ENCODE measurements around the gene RHOF. TPM values are rescaled to one million over a fixed set of nuclear protein-coding genes. Genes with fewer than 3 reads are reported as not detected.

The RHOF gene
- total RNA-seq, 1 donor from 2014 or later: 31.9 TPM

DNA sequence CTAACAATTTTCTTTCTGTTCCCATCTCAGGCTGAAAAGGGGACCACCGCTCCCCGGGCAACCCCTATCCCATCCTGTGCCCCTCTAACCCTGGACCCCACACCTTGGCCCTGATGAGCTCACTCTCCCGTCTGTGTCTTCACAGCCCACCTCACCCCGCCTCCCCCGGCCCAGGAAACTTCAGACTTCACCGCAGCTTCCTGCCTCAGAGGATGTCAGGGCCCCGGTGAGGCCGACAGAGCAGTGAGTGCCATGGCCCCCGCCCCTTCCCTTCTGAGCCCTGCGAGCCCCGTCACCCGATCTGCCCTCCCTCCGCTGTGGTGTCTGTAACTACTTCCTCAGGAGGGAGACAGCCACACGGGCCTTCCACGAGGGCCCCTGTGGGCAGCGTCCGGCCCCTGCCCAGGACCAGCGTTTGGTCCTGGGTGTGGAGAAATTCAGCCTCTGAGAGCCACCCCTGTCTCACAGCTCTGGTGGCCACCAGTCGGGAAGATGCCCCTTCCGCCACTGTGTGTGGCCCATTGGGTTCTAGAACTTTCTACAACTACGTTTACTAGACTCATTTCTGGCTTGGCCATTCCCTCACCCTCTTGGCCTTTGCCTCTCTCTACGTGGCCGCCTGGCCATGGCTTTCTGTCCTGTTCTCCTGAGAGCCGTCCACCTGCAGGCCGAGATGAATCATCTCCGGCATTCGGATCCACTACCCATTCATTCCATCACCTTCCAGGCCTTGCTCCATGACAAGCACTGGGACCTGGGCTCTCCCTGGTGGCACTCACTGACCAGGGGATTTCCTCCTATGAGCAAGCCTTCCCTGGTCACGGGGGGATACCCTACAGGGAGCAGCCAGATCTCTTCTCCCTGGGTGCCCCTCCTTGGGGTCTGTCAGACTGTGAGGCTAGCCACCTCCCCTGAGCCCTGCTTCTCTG, 3.4 kb downstream of the RHOF start:
- H3K27me3 Mint-ChIP-seq (ENCODE audit: low read depth, unreplicated experiment): no peaks in the 10 kb centered on the region
- H3K9ac ChIP-seq (ENCODE audit: low read length): no peak overlapping the region
- no peak overlapping the region for H2AFZ ChIP-seq (ENCODE audit: low read depth, low read length)
- no peak overlapping the region for H3K27ac Mint-ChIP-seq (ENCODE audit: unreplicated experiment)
- FAIRE-seq (no peak), DNase-seq (ENCODE audit: low read depth) (no peak)
- peaks cover 2% of the 10 kb centered on the region for H3K36me3 Mint-ChIP-seq (ENCODE audit: low read depth, unreplicated experiment)
- peaks cover 22% of the 10 kb centered on the region for H3K4me1 Mint-ChIP-seq (ENCODE audit: low read depth, unreplicated experiment)
- H3K27me3 ChIP-seq (ENCODE audit: insufficient read depth, low read length): no peaks in the 10 kb centered on the region
- no peak overlapping the region for H3K4me3 Mint-ChIP-seq (ENCODE audit: unreplicated experiment)
- no peak for TF ChIP-seq EZH2 (IDR thresholded peaks at IDR 0.05; ENCODE audit: insufficient read depth, low read length)
- TF ChIP-seq, protein P1, sequence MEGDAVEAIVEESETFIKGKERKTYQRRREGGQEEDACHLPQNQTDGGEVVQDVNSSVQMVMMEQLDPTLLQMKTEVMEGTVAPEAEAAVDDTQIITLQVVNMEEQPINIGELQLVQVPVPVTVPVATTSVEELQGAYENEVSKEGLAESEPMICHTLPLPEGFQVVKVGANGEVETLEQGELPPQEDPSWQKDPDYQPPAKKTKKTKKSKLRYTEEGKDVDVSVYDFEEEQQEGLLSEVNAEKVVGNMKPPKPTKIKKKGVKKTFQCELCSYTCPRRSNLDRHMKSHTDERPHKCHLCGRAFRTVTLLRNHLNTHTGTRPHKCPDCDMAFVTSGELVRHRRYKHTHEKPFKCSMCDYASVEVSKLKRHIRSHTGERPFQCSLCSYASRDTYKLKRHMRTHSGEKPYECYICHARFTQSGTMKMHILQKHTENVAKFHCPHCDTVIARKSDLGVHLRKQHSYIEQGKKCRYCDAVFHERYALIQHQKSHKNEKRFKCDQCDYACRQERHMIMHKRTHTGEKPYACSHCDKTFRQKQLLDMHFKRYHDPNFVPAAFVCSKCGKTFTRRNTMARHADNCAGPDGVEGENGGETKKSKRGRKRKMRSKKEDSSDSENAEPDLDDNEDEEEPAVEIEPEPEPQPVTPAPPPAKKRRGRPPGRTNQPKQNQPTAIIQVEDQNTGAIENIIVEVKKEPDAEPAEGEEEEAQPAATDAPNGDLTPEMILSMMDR (IDR thresholded peaks at IDR 0.05; ENCODE audit: insufficient read depth, low read depth, low read length): no peak
- peaks cover 15% of the 10 kb centered on the region for H4K20me1 ChIP-seq (ENCODE audit: insufficient read depth, low read length)
- peaks cover 35% of the 10 kb centered on the region for H3K4me1 ChIP-seq (ENCODE audit: insufficient read depth, low read length)
- H3K9me3 ChIP-seq (ENCODE audit: insufficient read depth, low read depth, low read length): no peaks in the 10 kb centered on the region
- H3K4me3 ChIP-seq (ENCODE audit: insufficient read depth, low read depth, low read length): no peak overlapping the region
- no peaks in the 10 kb centered on the region for H3K36me3 ChIP-seq (ENCODE audit: insufficient read depth, low read length)
- H3K79me2 ChIP-seq (ENCODE audit: insufficient read depth, low read length): peaks cover 2% of the 10 kb centered on the region
- H3K4me2 ChIP-seq (ENCODE audit: low read length): no peak overlapping the region
- no peak overlapping the region for H3K27ac ChIP-seq (ENCODE audit: low read depth, low read length)
- no peaks in the 10 kb centered on the region for H3K9me3 Mint-ChIP-seq (ENCODE audit: unreplicated experiment)

DNA sequence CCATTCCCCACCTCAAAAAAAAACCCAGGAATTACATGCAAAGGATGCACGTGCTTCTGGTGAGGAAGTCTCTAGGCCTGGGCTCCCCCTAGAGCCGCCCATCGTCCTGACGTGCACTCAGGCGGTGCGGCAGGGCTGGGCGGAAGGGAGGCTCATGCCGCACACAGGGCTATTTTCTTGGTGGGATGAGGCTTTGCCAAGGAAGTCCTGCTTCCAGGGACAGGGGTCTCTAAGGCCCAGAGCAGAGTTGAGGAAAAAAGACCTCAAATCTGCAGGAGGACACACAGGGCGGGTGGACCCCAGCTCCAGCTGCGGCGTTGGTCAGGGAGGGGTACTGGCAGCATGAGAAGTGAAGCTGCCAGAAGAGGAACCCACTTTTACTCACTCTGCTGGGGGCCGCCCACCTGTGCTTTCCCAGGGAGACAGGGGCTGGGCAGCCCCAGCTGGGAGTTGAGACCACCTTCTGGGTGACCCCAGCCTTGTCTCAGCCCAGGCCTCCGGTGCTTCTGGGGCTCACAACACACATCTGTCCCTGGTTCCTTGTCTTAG, 4.2 kb downstream of the RHOF start:
- Histone ChIP-seq H2AFZ (ENCODE audit: low read depth, low read length) (no peak overlapping the region), H3K9me3 (ENCODE audit: insufficient read depth, low read depth, low read length) (no peaks in the 10 kb centered on the region), H3K4me3 (ENCODE audit: insufficient read depth, low read depth, low read length) (no peak overlapping the region), H3K27ac (ENCODE audit: low read depth, low read length) (no peak overlapping the region), H3K79me2 (ENCODE audit: insufficient read depth, low read length) (no peaks in the 10 kb centered on the region), H3K36me3 (ENCODE audit: insufficient read depth, low read length) (no peaks in the 10 kb centered on the region), H3K27me3 (ENCODE audit: insufficient read depth, low read length) (no peaks in the 10 kb centered on the region), H3K4me1 (ENCODE audit: insufficient read depth, low read length) (peaks cover 35% of the 10 kb centered on the region), H3K9ac (ENCODE audit: low read length) (no peak overlapping the region), H3K4me2 (ENCODE audit: low read length) (no peak overlapping the region), H4K20me1 (ENCODE audit: insufficient read depth, low read length) (peaks cover 14% of the 10 kb centered on the region)
- FAIRE-seq (no peak), DNase-seq (ENCODE audit: low read depth) (no peak)
- Mint-ChIP-seq H3K4me1 (ENCODE audit: low read depth, unreplicated experiment) (peaks cover 22% of the 10 kb centered on the region), H3K9me3 (ENCODE audit: unreplicated experiment) (no peaks in the 10 kb centered on the region), H3K4me3 (ENCODE audit: unreplicated experiment) (no peak overlapping the region), H3K27ac (ENCODE audit: unreplicated experiment) (no peak overlapping the region), H3K27me3 (ENCODE audit: low read depth, unreplicated experiment) (no peaks in the 10 kb centered on the region), H3K36me3 (ENCODE audit: low read depth, unreplicated experiment) (peaks cover 2% of the 10 kb centered on the region)
- TF ChIP-seq, protein P1 (IDR thresholded peaks at IDR 0.05; ENCODE audit: insufficient read depth, low read depth, low read length): no peak
- no peak for TF ChIP-seq EZH2 (IDR thresholded peaks at IDR 0.05; ENCODE audit: insufficient read depth, low read length)

Measured in astrocyte (in vitro differentiated cells and primary cell).